Epithelial cell of prostate (primary cell): ENCODE measurements around the gene NUP210.
"Not testable (repeated sequence)": the region's sequence is repeated elsewhere in the genome, so short reads cannot be mapped to it uniquely, and the experiment has no call there.

ENCODE experiments used
- DNase-seq: peaks from one replicate; pipeline ENCODE4 v3.0.0-alpha.2; 2011; ENCODE audit warnings: low read depth, low spot score
- H3K27ac ChIP-seq: fragments of 450-650 bp; 2 replicates; pipeline ENCODE4 v1.5.1; 2017; ENCODE audit warnings: mild to moderate bottlenecking

NUP210 gene

DNA sequence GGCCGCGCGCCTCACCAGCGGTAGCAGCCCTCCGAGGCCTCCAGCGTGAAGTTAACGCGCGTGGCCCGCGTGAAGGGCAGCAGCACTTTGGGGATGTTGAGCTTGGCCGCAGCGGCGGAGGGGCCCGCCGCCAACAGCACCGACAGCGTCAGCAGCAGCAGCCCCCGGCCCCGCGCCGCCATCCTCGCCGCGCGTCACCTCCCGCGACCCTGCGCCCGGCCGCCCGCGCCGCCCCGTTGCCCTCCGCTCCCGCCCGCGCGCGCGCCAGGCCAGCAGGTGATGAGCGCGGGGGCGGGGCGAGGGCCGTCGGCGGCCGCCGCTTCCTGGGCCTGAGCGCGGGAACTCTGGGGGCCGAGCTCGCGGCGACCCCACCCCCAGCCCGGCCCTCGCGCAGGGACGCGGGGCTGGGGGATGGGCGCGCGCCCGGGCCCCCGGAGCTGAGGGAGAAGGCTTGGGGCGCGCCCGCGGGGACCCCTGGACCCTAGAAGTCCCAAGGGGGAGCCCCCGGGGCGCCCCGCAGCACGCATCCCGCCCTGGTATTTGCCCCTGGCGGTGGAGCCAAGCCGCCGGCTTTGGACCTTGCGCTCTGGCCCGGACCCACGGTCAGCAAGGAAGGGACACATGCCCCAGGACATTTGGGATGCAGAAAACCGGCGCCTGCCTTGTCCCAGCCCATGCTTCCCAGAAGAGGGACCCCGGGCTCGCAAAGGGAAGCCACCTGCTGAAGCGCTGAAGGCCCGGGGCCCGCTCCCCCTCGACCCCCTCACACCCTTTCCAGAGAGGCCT, at the start of gene NUP210:
NUP210 (minus strand) TSS at position 278 of the 786 bp plus-strand sequence; CDS start at position 182, 96 bp downstream.
- DNase-seq = no peak
- no peak within 1 kb of the TSS for H3K27ac ChIP-seq

DNA sequence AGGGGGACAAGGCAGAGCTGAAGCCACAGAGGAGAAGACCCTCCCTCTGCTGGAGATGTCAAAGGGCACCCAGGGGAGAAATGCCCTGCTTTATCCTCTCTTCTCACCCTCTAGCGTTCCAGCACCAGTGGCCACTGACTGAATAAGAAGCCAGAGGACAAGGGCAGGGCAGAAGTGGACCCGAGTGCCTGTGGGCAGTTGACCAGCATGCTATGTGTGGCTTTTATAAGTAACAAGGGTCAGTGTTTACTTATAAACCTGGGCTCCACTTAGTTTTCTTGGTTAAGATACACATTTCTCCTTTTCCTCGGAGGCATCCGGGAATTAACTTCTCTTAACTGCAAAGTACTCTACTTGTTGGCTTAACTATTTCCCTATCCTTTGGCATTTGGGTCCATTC, 46.7 kb upstream of the NUP210 start:
- no peak for DNase-seq
- no peak overlapping the region for H3K27ac ChIP-seq

GRCh38 chr3:13465236-13465873, 45.2 kb upstream of the NUP210 start:
- H3K27ac ChIP-seq = no peak overlapping the region
- no peak for DNase-seq

- DNase-seq = no peak
- H3K27ac ChIP-seq = no peak overlapping the region
Observed at GRCh38 chr3:13463618-13464400, 43.7 kb upstream of the NUP210 start.

DNA sequence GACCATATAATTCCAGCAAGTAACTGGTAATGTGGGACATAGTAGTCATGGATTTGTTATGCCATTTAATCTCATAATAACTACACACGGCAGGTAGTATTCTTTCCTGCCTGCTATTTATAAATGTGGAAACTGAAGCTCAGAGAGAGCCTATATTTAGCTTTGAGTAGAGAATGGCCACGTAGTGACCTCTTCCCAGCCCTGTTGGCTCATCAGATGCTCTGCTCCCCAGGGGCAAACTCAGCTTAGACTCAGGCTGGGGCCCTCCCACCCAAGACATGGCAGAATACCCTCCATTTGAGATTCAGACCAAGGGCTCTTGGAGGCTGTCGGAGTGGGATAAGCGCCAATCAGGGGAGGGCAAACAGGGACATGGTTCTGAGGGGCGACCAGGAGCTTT, 42.7 kb upstream of the NUP210 start:
- DNase-seq = no peak
- H3K27ac ChIP-seq = no peak overlapping the region

DNA sequence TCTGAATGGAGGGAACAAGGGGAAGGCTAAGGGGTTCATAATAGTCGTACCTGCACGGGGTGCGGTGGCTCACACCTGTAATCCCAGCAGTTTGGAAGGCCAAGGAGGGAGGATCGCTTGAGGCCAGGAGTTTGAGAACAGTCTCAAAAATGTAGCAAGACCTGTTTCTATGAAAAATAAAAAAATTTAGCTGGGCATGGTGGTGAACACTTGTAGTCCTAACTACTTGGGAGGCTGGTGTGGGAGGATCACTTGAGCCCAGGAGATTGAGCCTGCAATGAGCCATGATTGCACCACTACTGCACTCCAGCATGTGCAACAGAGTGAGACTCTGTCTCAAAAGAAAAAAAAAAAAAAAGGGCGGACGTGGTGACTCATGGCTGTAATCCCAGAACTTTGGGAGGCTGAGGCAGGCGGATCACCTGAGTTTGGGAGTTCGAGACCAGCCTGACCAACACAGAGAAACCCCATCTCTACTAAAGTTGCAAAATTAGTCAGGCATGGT, 42.1 kb upstream of the NUP210 start:
- no peak overlapping the region for H3K27ac ChIP-seq
- DNase-seq = no peak

- no peak for DNase-seq
Observed at GRCh38 chr3:13461169-13462124, 41.3 kb upstream of the NUP210 start.

DNA sequence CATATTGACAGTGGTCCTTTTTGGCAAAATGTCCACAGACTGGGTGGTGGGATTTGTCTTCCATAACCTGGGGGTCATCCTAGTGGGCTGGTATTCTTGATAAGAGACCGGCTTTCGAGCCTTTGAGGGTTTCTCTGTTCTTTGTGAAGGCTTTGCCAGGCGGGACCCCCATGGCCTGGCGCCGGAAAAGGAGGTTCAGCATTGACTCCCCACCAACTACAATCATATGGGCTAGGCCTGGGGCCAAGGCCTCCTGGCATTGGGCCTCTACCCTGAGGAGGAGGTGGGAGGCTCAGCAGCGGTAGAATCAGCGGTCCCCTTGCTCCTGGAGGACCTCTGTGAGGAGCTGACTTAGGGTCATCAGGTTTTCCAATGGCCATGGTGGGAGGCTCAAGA, 40.2 kb upstream of the NUP210 start:
- no peak for DNase-seq
- no peak overlapping the region for H3K27ac ChIP-seq

More at GRCh38 chr3:13461169-13462124, 41.3 kb upstream of the NUP210 start:
- no peak overlapping the region for H3K27ac ChIP-seq

DNA sequence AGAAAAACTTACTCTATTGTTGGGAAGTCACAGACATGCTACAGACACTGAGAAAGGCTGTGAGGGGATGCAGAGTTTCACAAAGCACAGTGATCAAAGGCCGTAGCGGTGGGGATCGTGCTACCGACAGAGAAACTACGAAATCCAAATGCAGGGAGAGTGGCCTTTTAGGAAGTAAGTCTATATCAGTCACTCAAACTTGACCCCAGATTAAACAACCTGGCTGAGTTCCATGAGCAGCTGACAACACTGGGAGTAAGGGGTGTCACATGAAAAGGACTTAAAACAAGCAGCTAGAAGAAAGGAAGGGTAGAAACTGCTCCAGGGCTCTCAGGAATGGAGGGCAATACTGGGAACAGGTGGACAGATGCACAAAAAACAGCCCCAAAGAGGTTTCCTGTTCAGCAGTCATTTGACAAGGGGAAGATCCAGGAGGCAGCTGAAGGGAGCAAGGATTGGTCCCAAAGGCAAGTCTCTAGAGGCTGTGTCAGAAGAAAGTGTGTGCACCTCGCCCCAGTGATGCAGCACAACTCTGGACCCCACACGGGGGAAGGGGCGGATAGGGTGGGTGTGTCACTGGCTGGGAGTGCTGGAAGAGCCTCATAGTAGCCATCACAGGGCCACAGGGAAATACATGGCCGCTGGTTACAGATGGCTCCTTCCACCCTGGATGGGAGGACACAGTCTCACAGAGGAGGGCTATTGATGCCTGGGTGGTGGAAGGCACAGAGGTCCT, 39.7 kb upstream of the NUP210 start:
- DNase-seq = no peak
- H3K27ac ChIP-seq = no peak overlapping the region

DNA sequence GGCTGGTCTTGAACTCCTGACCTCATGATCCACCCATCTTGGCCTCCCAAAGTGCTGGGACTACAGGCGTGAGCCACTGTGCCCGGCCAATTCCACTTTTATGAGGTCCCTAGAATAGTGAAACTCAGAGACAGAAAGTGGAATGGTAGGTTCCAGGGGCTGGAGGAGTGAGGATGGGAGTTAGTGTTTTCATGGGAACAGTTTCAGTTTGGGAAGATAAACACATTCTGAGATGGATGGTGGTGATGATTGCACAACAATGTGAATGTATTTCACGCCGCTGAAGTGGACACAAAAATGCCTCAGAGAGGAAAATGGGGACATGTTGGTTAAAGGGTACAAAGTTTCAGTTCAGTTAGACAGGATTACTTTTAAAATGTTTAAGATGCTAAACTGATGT, 37.5 kb upstream of the NUP210 start:
- no peak overlapping the region for H3K27ac ChIP-seq
- DNase-seq = no peak

DNA sequence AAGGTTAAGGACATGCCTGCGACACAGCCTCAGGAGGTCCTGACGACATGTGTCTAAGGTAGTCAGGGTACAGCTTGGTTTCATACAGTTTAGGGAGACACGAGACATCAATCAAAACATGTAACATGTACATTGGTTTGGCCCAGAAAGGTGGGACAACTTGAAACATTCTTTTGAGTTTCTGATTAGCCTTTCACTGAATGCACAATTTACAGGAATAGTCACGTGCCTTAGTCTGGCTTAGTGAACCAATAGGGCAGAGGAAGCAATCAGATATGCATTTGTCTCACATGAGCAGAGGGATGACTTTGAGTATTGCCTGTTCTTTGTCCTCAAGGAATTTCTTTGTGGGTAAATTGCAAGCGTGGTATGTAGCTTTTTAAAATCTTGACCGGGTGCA, 35.5 kb upstream of the NUP210 start:
- DNase-seq = no peak
- H3K27ac ChIP-seq = peak overlapping the region; percentile 67

- H3K27ac ChIP-seq = peak overlapping the region; percentile 71
- DNase-seq = no peak
Observed at GRCh38 chr3:13452490-13453335, 32.6 kb upstream of the NUP210 start.

DNA sequence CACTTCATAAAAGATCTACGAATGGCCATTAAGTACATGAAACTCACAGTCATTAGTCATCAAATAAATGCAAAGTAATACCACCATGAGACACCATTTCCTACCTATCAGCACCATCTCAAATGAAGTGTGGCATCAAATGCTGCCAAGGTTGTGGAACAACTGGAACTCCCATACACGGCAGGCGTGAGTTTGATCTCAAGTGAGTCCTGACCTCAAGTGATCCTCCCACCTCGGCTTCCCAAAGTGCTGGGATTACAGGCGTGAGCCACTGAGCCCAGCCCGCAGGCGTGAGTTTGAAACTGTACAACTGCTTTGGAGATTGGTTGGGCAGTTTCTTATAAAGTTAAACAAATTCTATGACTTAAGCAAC, 31.2 kb upstream of the NUP210 start:
- peak; percentile 45 for DNase-seq
- H3K27ac ChIP-seq = peak overlapping the region; percentile 71

GRCh38 chr3:13442882-13443281, 22.8 kb upstream of the NUP210 start:
- not testable (repeated sequence) for H3K27ac ChIP-seq

DNA sequence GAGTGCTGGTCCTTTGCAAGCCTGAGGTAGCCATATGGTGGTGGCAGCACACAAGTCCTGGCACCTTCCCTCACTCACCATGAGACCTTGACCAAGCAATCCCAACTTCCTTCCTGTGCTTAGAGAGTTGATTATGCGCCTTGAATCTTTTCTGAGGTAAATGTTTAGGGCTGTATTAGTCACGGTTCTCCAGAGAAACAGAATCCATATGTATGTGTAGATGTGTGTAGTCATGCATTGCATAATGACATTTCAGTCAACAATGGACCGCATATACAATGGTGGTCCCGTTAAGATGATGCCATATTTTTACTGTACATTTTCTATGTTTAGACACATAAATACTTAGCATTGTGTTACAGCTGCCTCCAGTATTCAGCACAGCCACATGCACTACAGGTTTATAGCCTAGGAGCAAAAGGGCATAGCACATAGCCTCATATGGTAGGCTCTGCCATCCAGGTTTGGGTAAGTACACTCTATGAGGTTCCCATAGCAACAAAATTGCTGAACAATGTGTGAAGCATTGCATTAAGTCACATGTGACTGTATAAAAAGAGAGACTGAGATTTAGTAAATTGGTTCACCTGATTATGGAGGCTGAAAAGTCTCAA, 20.2 kb upstream of the NUP210 start:
- no peak overlapping the region for H3K27ac ChIP-seq
- no peak for DNase-seq

More at GRCh38 chr3:13442882-13443281, 22.8 kb upstream of the NUP210 start:
- not testable (repeated sequence) for DNase-seq

DNA sequence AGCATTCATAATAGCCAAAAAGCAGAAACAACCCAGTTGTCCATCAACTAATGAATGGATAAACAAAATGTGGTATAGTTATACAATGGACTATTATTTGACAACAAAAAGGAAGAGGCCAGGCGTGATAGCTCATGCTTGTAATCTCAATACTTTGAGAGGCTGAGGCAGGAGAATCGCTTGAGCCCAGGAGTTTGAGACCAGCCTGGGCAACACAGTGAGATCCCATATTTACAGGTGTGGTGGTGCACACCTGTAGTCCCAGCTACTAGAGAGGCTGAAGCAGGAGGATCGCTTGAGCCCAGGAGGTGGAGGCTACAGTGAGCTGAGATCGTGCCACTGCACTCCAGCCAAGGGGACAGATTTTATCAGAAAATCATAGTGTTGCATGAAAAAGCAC, 16.1 kb upstream of the NUP210 start:
- not testable (repeated sequence) for H3K27ac ChIP-seq, DNase-seq

DNA sequence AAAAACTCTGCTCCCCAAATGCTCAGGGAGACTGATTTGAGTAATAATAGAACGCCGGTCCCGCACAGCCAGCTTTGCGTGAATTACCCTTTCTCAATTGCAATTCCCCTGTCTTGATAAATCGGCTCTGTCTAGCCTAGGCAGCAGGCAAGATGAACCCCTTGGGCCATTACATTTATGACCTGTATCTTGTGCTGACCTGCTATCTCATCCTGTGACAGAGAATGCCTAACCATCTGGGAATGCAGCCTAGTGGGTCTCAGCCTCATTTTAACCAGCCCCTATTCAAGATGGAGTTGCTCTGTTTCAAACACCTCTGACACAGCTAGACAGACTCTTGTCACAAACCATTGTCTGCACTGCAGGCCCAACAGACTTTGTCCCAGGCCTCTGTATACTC, 13.8 kb upstream of the NUP210 start:
- no peak overlapping the region for H3K27ac ChIP-seq
- DNase-seq = no peak

GRCh38 chr3:13432093-13432492, 12.0 kb upstream of the NUP210 start:
- DNase-seq = no peak
- H3K27ac ChIP-seq = no peak overlapping the region
